K562 (cell line): ENCODE data around the gene MMP20. TPM values are rescaled to one million over a fixed set of nuclear protein-coding genes. Genes with fewer than 3 reads are reported as not detected.

Source experiments
- ATAC-seq: fragments of 200-7000 bp; cut with Tn5 transposase; 3 replicates; pipeline ENCODE4 v1.9.1; 2020; ENCODE audit warnings: moderate library complexity
- BruUV-seq: library from RNA; stranded (reverse); fragments of 400-500 nt; replicated peaks from 2 replicates; lab custom pipeline; 2021; lab: Mats Ljungman, UMichigan
- CTCF ChIA-PET: fragments of 300-600 bp; formaldehyde crosslinking; extraction: SDS; loops from one replicate; lab custom pipeline; 2021; ENCODE audit warnings: low intra/inter-chr PET ratio; lab: Yijun Ruan, JAX
- POLR2A ChIA-PET: fragments of 300-600, 350-650 bp; sonication (Branson Sonifier 250); formaldehyde crosslinking; extraction: SDS; loops from one replicate; lab custom pipeline; 2021; ENCODE audit warnings: antibody characterized with exemption, inconsistent platforms; lab: Yijun Ruan, JAX
- DNase-seq, 4 experiments: peaks; one replicate each; pipeline versions ENCODE4 v3.0.0 to v3.0.0-alpha.2; 2011 to 2018; ENCODE audit warnings: low spot score in 3 of 4, mixed read lengths in 3 of 4; ENCODE audit errors: extremely low read depth in 1 of 4
- FAIRE-seq: peaks from 2 replicates; lab custom pipeline; 2011; peaks lifted over from hg19 to GRCh38; lab: Jason Lieb, UNC
- H2AFZ ChIP-seq: 2 replicates; pipeline ENCODE4 v1.6.0; 2011; ENCODE audit warnings: low read depth, low read length, control low read depth, inconsistent platforms
- H3K27ac ChIP-seq: fragments of 200-600 bp; 3 replicates; pipeline ENCODE4 v1.8.0; 2011; ENCODE audit warnings: low read depth, mild to moderate bottlenecking, control low read depth, inconsistent platforms, low read length, moderate library complexity, mixed read lengths; ENCODE audit errors: extremely low read depth
- H3K27me3 ChIP-seq, 2 experiments: fragments of 300-600 bp in 1 of 2; 2 replicates in 1 of 2; 3 replicates in 1 of 2; pipeline versions ENCODE4 v1.6.0 to v1.8.0; 2011; ENCODE audit warnings: inconsistent platforms in 2 of 2, low read length in 2 of 2, mild to moderate bottlenecking in 1 of 2, mixed read lengths in 1 of 2, moderate library complexity in 1 of 2; ENCODE audit not compliant: control insufficient read depth in 2 of 2, insufficient read depth in 2 of 2
- H3K36me3 ChIP-seq: fragments of 300-600 bp; 3 replicates; pipeline ENCODE4 v1.8.0; 2011; ENCODE audit warnings: mild to moderate bottlenecking, low read length, inconsistent platforms; ENCODE audit not compliant: control insufficient read depth, insufficient read depth
- H3K4me1 ChIP-seq, 2 experiments: fragments of 200-600 bp in 1 of 2; replicated peaks in 1 of 2; 2 replicates in 1 of 2; 3 replicates in 1 of 2; pipeline versions ENCODE4 v1.5.1 to v1.8.0; 2011; ENCODE audit warnings: inconsistent platforms in 2 of 2, low read length in 2 of 2, mild to moderate bottlenecking in 1 of 2, mixed read lengths in 1 of 2, moderate library complexity in 1 of 2; ENCODE audit not compliant: control insufficient read depth in 2 of 2, insufficient read depth in 2 of 2
- H3K4me2 ChIP-seq: 2 replicates; pipeline ENCODE4 v1.6.1; 2011; ENCODE audit warnings: low read length, control low read depth, inconsistent platforms, mixed read lengths; ENCODE audit not compliant: insufficient read depth
- H3K4me3 ChIP-seq: fragments of 200-600 bp; sonication (generic), shearing (Covaris generic); 2 replicates; pipeline ENCODE4 v1.5.1; 2016; ENCODE audit warnings: control low read depth, inconsistent platforms
- H3K79me2 ChIP-seq: fragments of 200-600 bp; 3 replicates; pipeline ENCODE4 v1.8.0; 2011; ENCODE audit warnings: low read length, inconsistent platforms; ENCODE audit not compliant: control insufficient read depth, insufficient read depth
- H3K9ac ChIP-seq, 2 experiments: 2 replicates each; pipeline versions ENCODE4 v1.6.0 to v1.6.1; 2011; ENCODE audit warnings: low read depth in 2 of 2, low read length in 2 of 2, control low read depth in 1 of 2, inconsistent platforms in 1 of 2, mild to moderate bottlenecking in 1 of 2, mixed read lengths in 1 of 2; ENCODE audit not compliant: insufficient read depth in 1 of 2
- H3K9me1 ChIP-seq: one replicate; pipeline ENCODE4 v1.6.0; 2011; ENCODE audit warnings: inconsistent platforms, mild to moderate bottlenecking, low read length, moderate library complexity; ENCODE audit not compliant: control insufficient read depth, insufficient read depth
- H3K9me3 ChIP-seq: replicated peaks from 2 replicates; pipeline ENCODE4 v1.5.1; 2011; ENCODE audit warnings: low read depth, low read length, inconsistent platforms; ENCODE audit not compliant: control insufficient read depth, insufficient read depth
- H4K20me1 ChIP-seq: replicated peaks from 2 replicates; pipeline ENCODE4 v1.6.1; 2011; ENCODE audit warnings: low read length, inconsistent platforms, mixed read lengths; ENCODE audit not compliant: control insufficient read depth, insufficient read depth
- ATF3 ChIP-seq, 2 experiments: fragments of 450-650 bp in 1 of 2; sonication (generic) in 1 of 2; formaldehyde crosslinking in 1 of 2; IDR thresholded peaks in 1 of 2; conservative IDR thresholded peaks in 1 of 2; 2 replicates each; pipeline versions ENCODE4 v1.6.1 to v1.8.1; 2016 to 2023; ENCODE audit warnings: mild to moderate bottlenecking in 2 of 2, moderate library complexity in 2 of 2, inconsistent platforms in 1 of 2, missing genetic modification reagents in 1 of 2
- DMBX1 ChIP-seq: fragments of 250-450 bp; sonication (Bioruptor Pico); IDR thresholded peaks from 2 replicates; pipeline ENCODE4 v1.8.0; 2022; ENCODE audit warnings: inconsistent platforms, mild to moderate bottlenecking, moderate library complexity, borderline replicate concordance
- GABPA ChIP-seq: fragments of 200-800 bp; sonication (Bioruptor generic); conservative IDR thresholded peaks from 2 replicates; pipeline ENCODE4 v1.6.1; 2016; ENCODE audit warnings: low read depth, missing genetic modification characterization, missing compliant biosample characterization
- ZNF175 ChIP-seq: fragments of 200-800 bp; sonication (Bioruptor generic); IDR thresholded peaks from 2 replicates; pipeline ENCODE4 v1.6.1; 2016; ENCODE audit warnings: low read depth, mild to moderate bottlenecking, missing genetic modification characterization, missing compliant biosample characterization
- WGBS: fragments of 100-300 bp; shearing (Covaris generic); methylation state at CpG from one replicate; pipeline ENCODE4 v1.1.6; 2016; ENCODE audit warnings: low coverage, mixed read lengths; ENCODE audit not compliant: insufficient coverage; ENCODE audit errors: missing lambda C conversion rate; 5-methylcytosine and 5-hydroxymethylcytosine counted together
- in situ Hi-C: fragments of 300-500 bp; cut with MboI; formaldehyde crosslinking; loops from 4 replicates; pipeline ENCODE4 v1.15.0; 2018; ENCODE audit warnings: inconsistent platforms, mixed read lengths
- intact Hi-C: fragments of 100-400 bp; cut with micrococcal nuclease; formaldehyde crosslinking; loops from 2 replicates; pipeline ENCODE4 v1.14.2; 2022
- polyA plus RNA-seq, 8 experiments: library from polyadenylated mRNA; depleted of rRNA in 4 of 8; stranded (reverse) in 5 of 8; unstranded in 3 of 8; fragments of >200 nt; fragmentation: Nextera tagmentation in 2 of 8; fragmentation: Illumina TruSeq in 1 of 8; extraction: Ambion mirVana in 2 of 8; extraction: Trizol in 1 of 8; gene quantifications; 2 replicates each; pipeline versions ENCODE4 v1.2.1 to v1.2.3, GENCODE V29; 2011 to 2014; ENCODE audit warnings: inconsistent platforms in 1 of 8, missing spikeins in 1 of 8
- total RNA-seq, 7 experiments: library from RNA; depleted of rRNA in 6 of 7; stranded (reverse); fragments of >200 nt in 6 of 7; fragmentation: Illumina TruSeq in 2 of 7; extraction: Trizol in 2 of 7; gene quantifications; 2 replicates each; pipeline versions ENCODE4 v1.2.1 to v1.2.3, GENCODE V29; 2011 to 2021; ENCODE audit warnings: low replicate concordance in 1 of 7
- TF ChIP-seq, protein P1 (sequence below), 2 experiments: fragments of 450-650 bp in 1 of 2; IDR thresholded peaks; 2 replicates each; pipeline ENCODE4 v1.6.1; 2011 to 2017; ENCODE audit warnings: low read depth in 2 of 2, antibody characterized with exemption in 1 of 2, borderline replicate concordance in 1 of 2, low read length in 1 of 2, mild to moderate bottlenecking in 1 of 2, mixed read lengths in 1 of 2; ENCODE audit not compliant: control insufficient read depth in 1 of 2

Gene MMP20
- total and polyA plus RNA-seq, 9 of the 15 experiments (the other 6 are each of a cell fraction or from before 2014, with no cell fraction given) = not detected

GRCh38 chr11:102591160-102591718 lies 33.9 kb downstream of the MMP20 start:
- no peaks in the 10 kb centered on the region for H3K9me3 ChIP-seq
- ATAC-seq (no peak), DNase-seq (no peak), FAIRE-seq (no peak)
- H3K4me1 ChIP-seq = no peaks in the 10 kb centered on the region
- no TSS peak for BruUV-seq
- H3K36me3 ChIP-seq = no peaks in the 10 kb centered on the region
- WGBS = 3% methylated on average over 5 of the region's 5 CpGs
- H2AFZ ChIP-seq = no peak overlapping the region
- no peaks in the 10 kb centered on the region for H4K20me1 ChIP-seq
- intact Hi-C loops = no loop called here
- in situ Hi-C loops = no loop called here
- POLR2A ChIA-PET = no interaction called here
- no peak overlapping the region for H3K4me2 ChIP-seq
- H3K27ac ChIP-seq = no peak overlapping the region
- CTCF ChIA-PET = no interaction called here
- no peak for TF ChIP-seq GABPA (tag)
- TF ChIP-seq ZNF175 = no peak
- TF ChIP-seq ATF3 (IDR thresholded peaks at IDR 0.05) = no peak
- TF ChIP-seq ATF3 (CRISPR knock-in tag; conservative IDR thresholded peaks at IDR 0.05) = no peak
- TF ChIP-seq DMBX1 (CRISPR knock-in tag) = no peak
- TF ChIP-seq, protein P1, sequence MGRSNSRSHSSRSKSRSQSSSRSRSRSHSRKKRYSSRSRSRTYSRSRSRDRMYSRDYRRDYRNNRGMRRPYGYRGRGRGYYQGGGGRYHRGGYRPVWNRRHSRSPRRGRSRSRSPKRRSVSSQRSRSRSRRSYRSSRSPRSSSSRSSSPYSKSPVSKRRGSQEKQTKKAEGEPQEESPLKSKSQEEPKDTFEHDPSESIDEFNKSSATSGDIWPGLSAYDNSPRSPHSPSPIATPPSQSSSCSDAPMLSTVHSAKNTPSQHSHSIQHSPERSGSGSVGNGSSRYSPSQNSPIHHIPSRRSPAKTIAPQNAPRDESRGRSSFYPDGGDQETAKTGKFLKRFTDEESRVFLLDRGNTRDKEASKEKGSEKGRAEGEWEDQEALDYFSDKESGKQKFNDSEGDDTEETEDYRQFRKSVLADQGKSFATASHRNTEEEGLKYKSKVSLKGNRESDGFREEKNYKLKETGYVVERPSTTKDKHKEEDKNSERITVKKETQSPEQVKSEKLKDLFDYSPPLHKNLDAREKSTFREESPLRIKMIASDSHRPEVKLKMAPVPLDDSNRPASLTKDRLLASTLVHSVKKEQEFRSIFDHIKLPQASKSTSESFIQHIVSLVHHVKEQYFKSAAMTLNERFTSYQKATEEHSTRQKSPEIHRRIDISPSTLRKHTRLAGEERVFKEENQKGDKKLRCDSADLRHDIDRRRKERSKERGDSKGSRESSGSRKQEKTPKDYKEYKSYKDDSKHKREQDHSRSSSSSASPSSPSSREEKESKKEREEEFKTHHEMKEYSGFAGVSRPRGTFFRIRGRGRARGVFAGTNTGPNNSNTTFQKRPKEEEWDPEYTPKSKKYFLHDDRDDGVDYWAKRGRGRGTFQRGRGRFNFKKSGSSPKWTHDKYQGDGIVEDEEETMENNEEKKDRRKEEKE (IDR thresholded peaks at IDR 0.05; ENCODE audit: borderline replicate concordance in 1 of 2, control insufficient read depth in 1 of 2, low read depth in 2 of 2, low read length in 1 of 2) = no peak
- H3K9ac ChIP-seq = no peak overlapping the region
- H3K4me3 ChIP-seq = no peak overlapping the region
- H3K79me2 ChIP-seq = no peaks in the 10 kb centered on the region
- H3K27me3 ChIP-seq = no peaks in the 10 kb centered on the region
- H3K9me1 ChIP-seq = no peaks in the 10 kb centered on the region
